ENCODE measurements around the gene PNMA8B. TPM values are rescaled to one million over a fixed set of nuclear protein-coding genes. Genes with fewer than 3 reads are reported as not detected.
A peak's percentile ranks its signal among the peaks of the same experiment; 100 is the strongest.

The PNMA8B gene
- total RNA-seq, 6 experiments from 2014 or later: 0.02 to 0.17 (median 0.07) TPM; not detected in 2

DNA sequence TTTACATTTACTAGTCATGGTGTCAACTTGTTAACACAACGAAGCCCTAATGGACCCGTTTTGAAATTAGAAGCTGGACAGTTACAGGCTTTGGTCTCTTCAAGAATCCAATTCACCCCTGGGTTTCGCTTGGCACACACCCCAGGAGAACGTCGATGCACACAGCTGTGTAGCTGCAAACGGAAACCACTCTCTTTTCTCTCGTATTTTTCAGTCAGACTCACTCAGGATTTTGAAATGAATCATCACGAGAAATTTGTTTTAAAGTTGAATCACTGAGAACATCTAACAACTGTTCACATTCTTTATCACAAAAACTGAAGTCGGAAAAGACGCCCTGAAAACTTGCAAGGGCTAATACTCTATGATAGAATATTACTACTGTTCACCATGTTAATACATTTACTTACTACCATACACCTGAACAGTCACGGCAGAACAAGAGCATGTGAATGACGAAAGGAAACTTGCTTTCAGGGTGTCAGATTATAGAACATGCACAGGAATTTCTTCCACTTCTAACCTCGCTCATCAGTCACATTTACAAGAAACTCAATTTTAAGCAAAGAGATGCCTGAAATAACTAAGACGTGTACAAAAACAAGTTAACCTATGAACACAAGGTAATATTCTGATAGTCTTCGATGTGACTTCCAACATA is 29.0 kb downstream of the PNMA8B start:
- no peaks in the 10 kb centered on the region; the same call in 1 of the 2 replicates for H3K27me3 Mint-ChIP-seq (ENCODE audit: insufficient read depth)

DNA sequence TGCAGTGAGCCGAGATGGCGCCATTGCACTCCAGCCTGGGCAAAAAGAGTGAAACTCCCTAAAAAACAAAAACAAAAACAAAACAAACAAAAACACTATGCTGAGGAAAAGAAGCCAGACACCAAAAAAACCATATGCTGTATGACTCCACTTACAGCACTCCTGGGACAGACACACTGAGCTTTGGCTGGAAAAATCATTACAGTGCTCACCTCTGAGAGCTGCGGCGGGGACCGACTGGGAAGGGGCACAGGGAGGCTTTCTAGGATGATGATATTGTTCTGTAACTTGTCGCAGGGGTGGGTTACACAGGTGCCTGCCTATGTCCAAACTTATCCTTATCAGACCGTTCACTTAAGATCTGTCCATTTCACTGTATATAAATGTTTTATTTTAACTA is 32.2 kb downstream of the PNMA8B start:
- Mint-ChIP-seq H3K36me3 (ENCODE audit: low read depth) (peaks cover 15% of the 10 kb centered on the region), H3K27me3 (ENCODE audit: insufficient read depth) (no peaks in the 10 kb centered on the region; the same call in 1 of the 2 replicates), H3K4me3 (no peak overlapping the region), H3K27ac (no peak overlapping the region), H3K9me3 (no peaks in the 10 kb centered on the region), H3K4me1 (ENCODE audit: low read depth) (peaks cover 29% of the 10 kb centered on the region)
- DNase-seq: no peak
- TF ChIP-seq, protein P1, sequence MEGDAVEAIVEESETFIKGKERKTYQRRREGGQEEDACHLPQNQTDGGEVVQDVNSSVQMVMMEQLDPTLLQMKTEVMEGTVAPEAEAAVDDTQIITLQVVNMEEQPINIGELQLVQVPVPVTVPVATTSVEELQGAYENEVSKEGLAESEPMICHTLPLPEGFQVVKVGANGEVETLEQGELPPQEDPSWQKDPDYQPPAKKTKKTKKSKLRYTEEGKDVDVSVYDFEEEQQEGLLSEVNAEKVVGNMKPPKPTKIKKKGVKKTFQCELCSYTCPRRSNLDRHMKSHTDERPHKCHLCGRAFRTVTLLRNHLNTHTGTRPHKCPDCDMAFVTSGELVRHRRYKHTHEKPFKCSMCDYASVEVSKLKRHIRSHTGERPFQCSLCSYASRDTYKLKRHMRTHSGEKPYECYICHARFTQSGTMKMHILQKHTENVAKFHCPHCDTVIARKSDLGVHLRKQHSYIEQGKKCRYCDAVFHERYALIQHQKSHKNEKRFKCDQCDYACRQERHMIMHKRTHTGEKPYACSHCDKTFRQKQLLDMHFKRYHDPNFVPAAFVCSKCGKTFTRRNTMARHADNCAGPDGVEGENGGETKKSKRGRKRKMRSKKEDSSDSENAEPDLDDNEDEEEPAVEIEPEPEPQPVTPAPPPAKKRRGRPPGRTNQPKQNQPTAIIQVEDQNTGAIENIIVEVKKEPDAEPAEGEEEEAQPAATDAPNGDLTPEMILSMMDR (IDR thresholded peaks at IDR 0.05): no peak

More for the DNA sequence above, 29.0 kb downstream of the PNMA8B start:
- TF ChIP-seq, protein P1 (IDR thresholded peaks at IDR 0.05): no peak
- Mint-ChIP-seq H3K27ac (peak overlapping the region; percentile 75), H3K9me3 (no peaks in the 10 kb centered on the region), H3K4me3 (peak overlapping the region; percentile 75), H3K36me3 (ENCODE audit: low read depth) (peaks cover 27% of the 10 kb centered on the region), H3K4me1 (ENCODE audit: low read depth) (peaks cover 40% of the 10 kb centered on the region)
- DNase-seq: peak; percentile 78

GRCh38 chr19:46461537-46461936 is 34.1 kb downstream of the PNMA8B start:
- no peaks in the 10 kb centered on the region; the same call in 1 of the 2 replicates for H3K27me3 Mint-ChIP-seq (ENCODE audit: insufficient read depth)
- TF ChIP-seq, protein P1 (IDR thresholded peaks at IDR 0.05): no peak

GRCh38 chr19:46460981-46461380 is 34.7 kb downstream of the PNMA8B start:
- H3K4me1 Mint-ChIP-seq (ENCODE audit: low read depth): peaks cover 9% of the 10 kb centered on the region
- peaks cover 4% of the 10 kb centered on the region; the same call in 1 of the 2 replicates for H3K36me3 Mint-ChIP-seq (ENCODE audit: low read depth)
- H3K9me3 Mint-ChIP-seq: no peaks in the 10 kb centered on the region
- no peak overlapping the region for H3K4me3 Mint-ChIP-seq
- no peak overlapping the region for H3K27ac Mint-ChIP-seq
- H3K27me3 Mint-ChIP-seq (ENCODE audit: insufficient read depth): no peaks in the 10 kb centered on the region; the same call in 1 of the 2 replicates
- TF ChIP-seq, protein P1 (IDR thresholded peaks at IDR 0.05): no peak
- no peak for DNase-seq

More at GRCh38 chr19:46461537-46461936, 34.1 kb downstream of the PNMA8B start:
- no peak for DNase-seq
- no peaks in the 10 kb centered on the region for H3K9me3 Mint-ChIP-seq
- peaks cover 4% of the 10 kb centered on the region; the same call in 1 of the 2 replicates for H3K36me3 Mint-ChIP-seq (ENCODE audit: low read depth)
- peaks cover 9% of the 10 kb centered on the region for H3K4me1 Mint-ChIP-seq (ENCODE audit: low read depth)
- H3K27ac Mint-ChIP-seq: no peak overlapping the region
- no peak overlapping the region for H3K4me3 Mint-ChIP-seq

DNA sequence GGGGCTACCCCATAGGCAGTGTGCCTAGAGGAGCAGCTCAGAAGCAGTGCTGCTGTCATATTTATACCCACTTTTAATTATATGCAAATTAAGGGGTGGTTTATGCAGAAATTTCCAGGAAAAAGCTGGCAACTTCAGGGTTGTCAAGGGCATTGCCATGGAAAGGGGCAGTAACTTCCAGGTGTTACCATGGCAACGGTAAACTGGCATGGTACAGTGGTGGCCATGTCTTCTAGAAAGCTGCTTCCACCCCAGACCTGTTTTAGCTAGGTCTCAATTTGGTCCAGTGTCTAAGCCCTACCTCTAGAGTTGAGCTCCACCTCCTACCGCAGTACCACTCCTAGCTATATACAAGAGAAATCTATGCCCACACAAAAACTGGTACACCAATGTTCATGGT is 35.6 kb downstream of the PNMA8B start:
- H3K27ac Mint-ChIP-seq: no peak overlapping the region
- TF ChIP-seq, protein P1 (IDR thresholded peaks at IDR 0.05): no peak
- H3K27me3 Mint-ChIP-seq (ENCODE audit: insufficient read depth): no peaks in the 10 kb centered on the region; the same call in 1 of the 2 replicates
- peaks cover 6% of the 10 kb centered on the region; the same call in 1 of the 2 replicates for H3K4me1 Mint-ChIP-seq (ENCODE audit: low read depth)
- H3K4me3 Mint-ChIP-seq: no peak overlapping the region
- DNase-seq: no peak
- H3K36me3 Mint-ChIP-seq (ENCODE audit: low read depth): no peaks in the 10 kb centered on the region
- no peaks in the 10 kb centered on the region for H3K9me3 Mint-ChIP-seq
